Endothelial cell of hepatic sinusoid (primary cell): ENCODE results near the gene EBF4.

Experiments used
- in situ Hi-C: cut with HindIII; loops from 2 replicates; pipeline ENCODE4 v1.10.0; 2017; ENCODE audit warnings: low sequenced_read_pairs

EBF4 gene

GRCh38 chr20:2741463-2741862, 48.9 kb downstream of the EBF4 start:
- in situ Hi-C loops, result no loop called here

GRCh38 chr20:2741881-2742280, 49.3 kb downstream of the EBF4 start:
- in situ Hi-C loops, result no loop called here

GRCh38 chr20:2742431-2742830, 49.9 kb downstream of the EBF4 start:
- in situ Hi-C loops, result no loop called here

- in situ Hi-C loops, result no loop called here
These were observed 50.5 kb downstream of the EBF4 start for GRCh38 chr20:2742934-2743559.

- in situ Hi-C loops, result no loop called here
These were observed 52.7 kb downstream of the EBF4 start for GRCh38 chr20:2745060-2745910.

GRCh38 chr20:2745936-2746635, 53.5 kb downstream of the EBF4 start:
- in situ Hi-C loops, result no loop called here

GRCh38 chr20:2746636-2747265, 54.2 kb downstream of the EBF4 start:
- in situ Hi-C loops, result no loop called here

GRCh38 chr20:2747676-2748235, 55.2 kb downstream of the EBF4 start:
- in situ Hi-C loops, result no loop called here

GRCh38 chr20:2748551-2749342, 56.2 kb downstream of the EBF4 start:
- in situ Hi-C loops, result no loop called here

- in situ Hi-C loops, result no loop called here
These were observed 56.9 kb downstream of the EBF4 start for GRCh38 chr20:2749343-2749950.

GRCh38 chr20:2749951-2750490, 57.4 kb downstream of the EBF4 start:
- in situ Hi-C loops, result no loop called here

GRCh38 chr20:2750491-2751251, 58.1 kb downstream of the EBF4 start:
- in situ Hi-C loops, result no loop called here

- in situ Hi-C loops, result no loop called here
These were observed 58.8 kb downstream of the EBF4 start for GRCh38 chr20:2751347-2751877.

- in situ Hi-C loops, result no loop called here
These were observed 59.4 kb downstream of the EBF4 start for GRCh38 chr20:2751878-2752566.

GRCh38 chr20:2752567-2753460, 60.2 kb downstream of the EBF4 start:
- in situ Hi-C loops, result no loop called here

- in situ Hi-C loops, result no loop called here
These were observed 61.0 kb downstream of the EBF4 start for GRCh38 chr20:2753461-2754040.

- in situ Hi-C loops, result no loop called here
These were observed 61.8 kb downstream of the EBF4 start for GRCh38 chr20:2754424-2754823.
